ENCODE measurements around the gene ROBO1. TPM values are rescaled to one million over a fixed set of nuclear protein-coding genes. Genes with fewer than 3 reads are reported as not detected.

ROBO1 gene
- total RNA-seq, 1 donor from 2014 or later = 7.1 TPM

- no peak for DNase-seq
- no peak for TF ChIP-seq CTCF (IDR thresholded peaks at IDR 0.05; ENCODE audit: borderline replicate concordance)
- Histone ChIP-seq H3K36me3 (no peaks in the 10 kb centered on the region), H3K27me3 (ENCODE audit: low read depth) (no peaks in the 10 kb centered on the region), H3K4me1 (no peaks in the 10 kb centered on the region), H3K27ac (replicated peaks) (no peak overlapping the region), H3K9me3 (replicated peaks) (no peaks in the 10 kb centered on the region), H3K4me3 (no peak overlapping the region)
- intact Hi-C loops (cut with micrococcal nuclease) = no loop called here
These were observed 483.0 kb downstream of the ROBO1 start for GRCh38 chr3:79284781-79285180.

GRCh38 chr3:79278681-79279080 is 489.1 kb downstream of the ROBO1 start:
- Histone ChIP-seq H3K36me3 (no peaks in the 10 kb centered on the region), H3K27me3 (ENCODE audit: low read depth) (no peaks in the 10 kb centered on the region), H3K4me1 (no peaks in the 10 kb centered on the region), H3K9me3 (replicated peaks) (peaks cover 32% of the 10 kb centered on the region), H3K4me3 (no peak overlapping the region), H3K27ac (replicated peaks) (no peak overlapping the region)
- no peak for DNase-seq
- intact Hi-C loops (cut with micrococcal nuclease) = no loop called here
- TF ChIP-seq CTCF (IDR thresholded peaks at IDR 0.05; ENCODE audit: borderline replicate concordance) = no peak

- DNase-seq = no peak
- H3K4me3 ChIP-seq = no peak overlapping the region
- no peak overlapping the region for H3K27ac ChIP-seq (replicated peaks)
- no peaks in the 10 kb centered on the region for H3K36me3 ChIP-seq
- intact Hi-C loops (cut with micrococcal nuclease) = no loop called here
- no peaks in the 10 kb centered on the region for H3K4me1 ChIP-seq
- H3K9me3 ChIP-seq (replicated peaks) = peaks cover 10% of the 10 kb centered on the region
- no peaks in the 10 kb centered on the region for H3K27me3 ChIP-seq (ENCODE audit: low read depth)
- TF ChIP-seq CTCF (IDR thresholded peaks at IDR 0.05; ENCODE audit: borderline replicate concordance) = no peak
These were observed 499.4 kb downstream of the ROBO1 start for GRCh38 chr3:79268422-79268821.

GRCh38 chr3:79264892-79265291 is 502.9 kb downstream of the ROBO1 start:
- Histone ChIP-seq H3K27me3 (ENCODE audit: low read depth) (no peaks in the 10 kb centered on the region), H3K27ac (replicated peaks) (no peak overlapping the region), H3K9me3 (replicated peaks) (no peaks in the 10 kb centered on the region), H3K36me3 (no peaks in the 10 kb centered on the region), H3K4me1 (no peaks in the 10 kb centered on the region), H3K4me3 (no peak overlapping the region)
- no peak for DNase-seq
- TF ChIP-seq CTCF (IDR thresholded peaks at IDR 0.05; ENCODE audit: borderline replicate concordance) = no peak
- intact Hi-C loops (cut with micrococcal nuclease) = no loop called here

GRCh38 chr3:79263423-79263822 is 504.4 kb downstream of the ROBO1 start:
- H3K27ac ChIP-seq (replicated peaks) = no peak overlapping the region
- TF ChIP-seq CTCF (IDR thresholded peaks at IDR 0.05; ENCODE audit: borderline replicate concordance) = no peak

GRCh38 chr3:79258479-79258878 is 509.3 kb downstream of the ROBO1 start:
- no peaks in the 10 kb centered on the region for H3K36me3 ChIP-seq
- intact Hi-C loops (cut with micrococcal nuclease) = no loop called here
- no peaks in the 10 kb centered on the region for H3K4me1 ChIP-seq
- no peaks in the 10 kb centered on the region for H3K9me3 ChIP-seq (replicated peaks)
- DNase-seq = no peak
- H3K27ac ChIP-seq (replicated peaks) = peak overlapping the region; percentile 31
- no peaks in the 10 kb centered on the region for H3K27me3 ChIP-seq (ENCODE audit: low read depth)
- H3K4me3 ChIP-seq = no peak overlapping the region
- TF ChIP-seq CTCF (IDR thresholded peaks at IDR 0.05; ENCODE audit: borderline replicate concordance) = no peak

More at GRCh38 chr3:79263423-79263822, 504.4 kb downstream of the ROBO1 start:
- intact Hi-C loops (cut with micrococcal nuclease) = no loop called here
- no peaks in the 10 kb centered on the region for H3K9me3 ChIP-seq (replicated peaks)
- H3K4me3 ChIP-seq = no peak overlapping the region
- DNase-seq = no peak
- H3K36me3 ChIP-seq = no peaks in the 10 kb centered on the region
- no peaks in the 10 kb centered on the region for H3K4me1 ChIP-seq
- no peaks in the 10 kb centered on the region for H3K27me3 ChIP-seq (ENCODE audit: low read depth)

All from left ventricle myocardium inferior (tissue), 1 donor.